H1 (cell line): ENCODE data around the gene HPD. TPM values are rescaled to one million over a fixed set of nuclear protein-coding genes. Genes with fewer than 3 reads are reported as not detected.

Experiments used
- CTCF ChIA-PET: fragments of 300-600 bp; sonication (Branson Sonifier 250); formaldehyde crosslinking; loops from one replicate; lab custom pipeline; 2021; ENCODE audit not compliant: partially characterized antibody; lab: Charles Lee
- POLR2A ChIA-PET: fragments of 300-600 bp; sonication (Branson Sonifier 250); formaldehyde crosslinking; loops from one replicate; lab custom pipeline; 2021; ENCODE audit warnings: inconsistent platforms; ENCODE audit not compliant: partially characterized antibody; lab: Charles Lee
- DNase-seq, 2 experiments: peaks; one replicate each; pipeline versions ENCODE4 v3.0.0 to v3.0.0-alpha.2; 2010 to 2022; ENCODE audit warnings: low spot score in 2 of 2, low read depth in 1 of 2, mixed read lengths in 1 of 2
- FAIRE-seq: peaks from 2 replicates; lab custom pipeline; 2011; peaks lifted over from hg19 to GRCh38; lab: Jason Lieb, UNC
- H2AFZ ChIP-seq: 2 replicates; pipeline ENCODE4 v1.8.1; 2012; ENCODE audit warnings: low read length, inconsistent platforms
- H2AK5ac ChIP-seq: 2 replicates; pipeline ENCODE4 v1.6.1; 2013; ENCODE audit warnings: low read depth, low read length
- H2BK120ac ChIP-seq: replicated peaks from 2 replicates; pipeline ENCODE3; 2013; ENCODE audit warnings: low read depth, low read length, inconsistent platforms
- H2BK12ac ChIP-seq: 2 replicates; pipeline ENCODE4 v1.6.1; 2013; ENCODE audit warnings: low read depth, low read length
- H2BK15ac ChIP-seq: 2 replicates; pipeline ENCODE4 v1.6.1; 2013; ENCODE audit warnings: low read length
- H2BK20ac ChIP-seq: 2 replicates; pipeline ENCODE4 v1.6.1; 2013; ENCODE audit warnings: low read length
- H2BK5ac ChIP-seq: 2 replicates; pipeline ENCODE4 v1.6.1; 2013; ENCODE audit warnings: low read depth, low read length
- H3K14ac ChIP-seq: 2 replicates; pipeline ENCODE4 v1.6.1; 2013; ENCODE audit warnings: inconsistent platforms; ENCODE audit not compliant: insufficient read length
- H3K18ac ChIP-seq: 2 replicates; pipeline ENCODE4 v1.6.1; 2013; ENCODE audit warnings: low read length; ENCODE audit errors: extremely low read depth
- H3K23ac ChIP-seq: 2 replicates; pipeline ENCODE4 v1.6.1; 2013; ENCODE audit warnings: inconsistent platforms; ENCODE audit not compliant: insufficient read length
- H3K23me2 ChIP-seq: 2 replicates; pipeline ENCODE4 v1.6.1; 2013; ENCODE audit warnings: low read depth, low read length
- H3K27ac ChIP-seq: 2 replicates; pipeline ENCODE4 v1.6.1; 2011; ENCODE audit warnings: low read depth, low read length, inconsistent platforms
- H3K27me3 ChIP-seq, 4 experiments: replicated peaks in 1 of 4; 1 replicate in 1 of 4; 2 replicates in 3 of 4; pipeline versions ENCODE4 v1.6.1 to v1.8.1; 2011 to 2013; ENCODE audit warnings: low read length in 3 of 4, mild to moderate bottlenecking in 3 of 4, inconsistent platforms in 2 of 4, mixed read lengths in 2 of 4, moderate library complexity in 1 of 4; ENCODE audit not compliant: control insufficient read depth in 3 of 4, insufficient read depth in 3 of 4; ENCODE audit errors: extremely low read depth in 1 of 4
- H3K36me3 ChIP-seq, 4 experiments: 2 replicates each; pipeline versions ENCODE4 v1.6.1 to v1.8.1; 2011 to 2013; ENCODE audit warnings: mild to moderate bottlenecking in 4 of 4, low read length in 3 of 4, moderate library complexity in 2 of 4, control low read depth in 1 of 4, inconsistent platforms in 1 of 4; ENCODE audit not compliant: insufficient read depth in 4 of 4, control insufficient read depth in 2 of 4
- H3K4ac ChIP-seq: replicated peaks from 2 replicates; pipeline ENCODE3; 2013; ENCODE audit warnings: low read length, low read depth, mixed read lengths, inconsistent platforms; ENCODE audit not compliant: insufficient read length
- H3K4me1 ChIP-seq, 4 experiments: replicated peaks in 1 of 4; 1 replicate in 1 of 4; 2 replicates in 3 of 4; pipeline versions ENCODE4 v1.6.1 to v1.8.1; 2011 to 2013; ENCODE audit warnings: low read length in 3 of 4, inconsistent platforms in 2 of 4, mixed read lengths in 1 of 4; ENCODE audit not compliant: insufficient read depth in 4 of 4, control insufficient read depth in 3 of 4
- H3K4me2 ChIP-seq, 2 experiments: 2 replicates each; pipeline versions ENCODE4 v1.6.1 to v1.8.1; 2011 to 2013; ENCODE audit warnings: low read depth in 2 of 2, low read length in 2 of 2, control low read depth in 1 of 2, inconsistent platforms in 1 of 2, mild to moderate bottlenecking in 1 of 2; ENCODE audit not compliant: insufficient read depth in 1 of 2
- H3K4me3 ChIP-seq, 4 experiments: fragments of 200-600, 300-600 bp in 1 of 4; sonication (generic), shearing (Covaris generic), sonication (Bioruptor Twin) in 1 of 4; 2 replicates each; pipeline versions ENCODE4 v1.5.1 to v1.8.1; 2011 to 2016; ENCODE audit warnings: low read length in 4 of 4, low read depth in 3 of 4, control low read depth in 2 of 4, inconsistent platforms in 2 of 4, mild to moderate bottlenecking in 2 of 4, mixed read lengths in 1 of 4, moderate library complexity in 1 of 4; ENCODE audit not compliant: insufficient read depth in 2 of 4; ENCODE audit errors: extremely low read depth in 1 of 4
- H3K56ac ChIP-seq: replicated peaks from 2 replicates; pipeline ENCODE3; 2013; ENCODE audit warnings: low read depth, mild to moderate bottlenecking, mixed read lengths, low read length, inconsistent platforms; ENCODE audit not compliant: insufficient read length
- H3K79me1 ChIP-seq: 2 replicates; pipeline ENCODE4 v1.6.1; 2013; ENCODE audit warnings: low read depth, low read length, control low read depth
- H3K79me2 ChIP-seq, 2 experiments: 2 replicates each; pipeline versions ENCODE4 v1.6.1 to v1.8.1; 2012 to 2013; ENCODE audit warnings: low read length in 2 of 2, mild to moderate bottlenecking in 2 of 2, inconsistent platforms in 1 of 2; ENCODE audit not compliant: insufficient read depth in 2 of 2, control insufficient read depth in 1 of 2
- H3K9ac ChIP-seq, 4 experiments: replicated peaks in 1 of 4; 1 replicate in 1 of 4; 2 replicates in 3 of 4; pipeline versions ENCODE4 v1.6.1 to v1.8.1; 2011 to 2013; ENCODE audit warnings: low read depth in 3 of 4, low read length in 3 of 4, control low read depth in 2 of 4, mild to moderate bottlenecking in 2 of 4, moderate library complexity in 2 of 4, inconsistent platforms in 1 of 4; ENCODE audit errors: extremely low read depth in 1 of 4
- H3K9me3 ChIP-seq, 2 experiments: 2 replicates each; pipeline versions ENCODE4 v1.6.1 to v1.8.1; 2012 to 2013; ENCODE audit warnings: mild to moderate bottlenecking in 2 of 2, moderate library complexity in 2 of 2, control low read depth in 1 of 2, inconsistent platforms in 1 of 2, low read depth in 1 of 2, low read length in 1 of 2, mixed read lengths in 1 of 2; ENCODE audit not compliant: insufficient read depth in 2 of 2
- H4K20me1 ChIP-seq, 2 experiments: replicated peaks in 1 of 2; 2 replicates each; pipeline versions ENCODE3 to v1.8.1; 2011 to 2013; ENCODE audit warnings: inconsistent platforms in 2 of 2, low read length in 2 of 2, mild to moderate bottlenecking in 1 of 2; ENCODE audit not compliant: insufficient read depth in 2 of 2, control insufficient read depth in 1 of 2
- H4K5ac ChIP-seq: 2 replicates; pipeline ENCODE4 v1.6.1; 2013; ENCODE audit warnings: low read length, low read depth, mixed read lengths, inconsistent platforms; ENCODE audit not compliant: insufficient read length
- H4K8ac ChIP-seq: 2 replicates; pipeline ENCODE4 v1.8.0; 2013; ENCODE audit warnings: mild to moderate bottlenecking, moderate library complexity, low read length, inconsistent platforms; ENCODE audit not compliant: insufficient read depth; ENCODE audit errors: extremely low read depth
- H4K91ac ChIP-seq: replicated peaks from 2 replicates; pipeline ENCODE3; 2013; ENCODE audit warnings: low read length, mixed read lengths, inconsistent platforms; ENCODE audit not compliant: insufficient read length
- CEBPB ChIP-seq: IDR thresholded peaks from 2 replicates; pipeline ENCODE4 v1.6.1; 2012; ENCODE audit warnings: low read depth, low read length
- WGBS, 2 experiments: shearing (Covaris generic) in 1 of 2; methylation state at CpG; one replicate each; pipeline versions ENCODE4 v1.1.6 to v1.1.7; 2013 to 2015; ENCODE audit warnings: low lambda C conversion rate in 2 of 2, mixed read lengths in 2 of 2, inconsistent platforms in 1 of 2, low coverage in 1 of 2, missing lambda C conversion rate in 1 of 2; ENCODE audit not compliant: insufficient replicate concordance in 2 of 2, insufficient coverage in 1 of 2, insufficient read length in 1 of 2; ENCODE audit errors: extremely low coverage in 1 of 2, missing lambda C conversion rate in 1 of 2; 5-methylcytosine and 5-hydroxymethylcytosine counted together
- polyA plus RNA-seq, 7 experiments: library from polyadenylated mRNA; depleted of rRNA in 3 of 7; stranded (reverse) in 5 of 7; unstranded in 2 of 7; fragments of >200 nt in 5 of 7; fragments of 200-250 nt in 2 of 7; gene quantifications; 1 replicate in 5 of 7; 2 replicates in 1 of 7; 4 replicates in 1 of 7; pipeline versions ENCODE4 v1.2.1 to v1.2.3, GENCODE V29; 2011 to 2013; ENCODE audit warnings: missing spikeins in 2 of 7, mixed read lengths in 2 of 7
- total RNA-seq: library from RNA; stranded (reverse); fragmentation: NEBNext Ultra II Directional; extraction: Animal tissue kit (Norgen Biotek cat#: 25700); gene quantifications from 2 replicates; pipeline ENCODE4 v1.2.1, GENCODE V29; 2021

Gene HPD
- total and polyA plus RNA-seq, 2 of the 8 experiments (the other 6 are each of a cell fraction or from before 2014, with no cell fraction given): 0.48 to 0.56 TPM

GRCh38 chr12:121804417-121805111 lies 54.1 kb downstream of the HPD start:
- H3K9ac ChIP-seq: peak overlapping the region in 3 of 4 experiments; percentile 1 to 89 (median 46); a peak in 2 of 7 replicates
- no peak overlapping the region for H2AFZ ChIP-seq
- H3K4me2 ChIP-seq: peak overlapping the region; percentile 92 to 98
- POLR2A ChIA-PET: interaction anchor here (0.6 to 34.9 kb wide), 10 partner anchors 5 to 113 kb away, joined by 3 to 958 read pairs (median 27); partner anchors contain the start of genes PSMD9, RHOF and SETD1B
- no peak overlapping the region for H2BK120ac ChIP-seq
- H2BK20ac ChIP-seq: no peak overlapping the region
- peaks cover 0 to 17% (median 6%) of the 10 kb centered on the region in 4 experiments; a peak in 3 of 8 replicates for H3K36me3 ChIP-seq
- peaks cover 0 to 39% of the 10 kb centered on the region in 2 experiments; a peak in 2 of 4 replicates for H3K79me2 ChIP-seq
- no peak overlapping the region for H3K4ac ChIP-seq
- H2AK5ac ChIP-seq: no peak overlapping the region
- H4K20me1 ChIP-seq: peaks cover 2 to 4% of the 10 kb centered on the region in 2 experiments
- H3K4me1 ChIP-seq: peaks cover 3 to 17% (median 10%) of the 10 kb centered on the region in 4 experiments
- H2BK12ac ChIP-seq: no peak overlapping the region
- H2BK15ac ChIP-seq: no peak overlapping the region
- H3K23me2 ChIP-seq: peaks cover 28% of the 10 kb centered on the region
- TF ChIP-seq CEBPB: no peak
- H2BK5ac ChIP-seq: no peak overlapping the region
- H3K4me3 ChIP-seq: peak overlapping the region; percentile 62 to 87 (median 66)
- peak overlapping the region; percentile 59 for H4K8ac ChIP-seq
- FAIRE-seq (no peak), DNase-seq (no peak)
- H4K91ac ChIP-seq: no peak overlapping the region
- H4K5ac ChIP-seq: no peak overlapping the region
- H3K18ac ChIP-seq: peak overlapping the region; percentile 48
- CTCF ChIA-PET: interaction anchor here (0.6 to 12.0 kb wide), 5 partner anchors 9 to 1473 kb away, joined by 3 to 363 read pairs (median 3); partner anchors contain the start of genes RHOF and TMEM120B
- H3K27ac ChIP-seq: no peak overlapping the region
- WGBS, 2 experiments: 1% methylated on average over 23 of the region's 63 CpGs; no CpG with 5 or more reads in 1 of the 2 experiments
- H3K14ac ChIP-seq: no peak overlapping the region
- H3K9me3 ChIP-seq: no peaks in the 10 kb centered on the region
- H3K56ac ChIP-seq: no peak overlapping the region
- no peaks in the 10 kb centered on the region for H3K27me3 ChIP-seq
- H3K79me1 ChIP-seq: peaks cover 11% of the 10 kb centered on the region
- H3K23ac ChIP-seq: no peak overlapping the region
